Measurements from ENCODE around the gene OTOA. TPM values are rescaled to one million over a fixed set of nuclear protein-coding genes. Genes with fewer than 3 reads are reported as not detected.
"Not testable (repeated sequence)": the region's sequence is repeated elsewhere in the genome, so short reads cannot be mapped to it uniquely, and the experiment has no call there.

Gene OTOA
- total RNA-seq, 1 donor from 2014 or later: 0.11 TPM

DNA sequence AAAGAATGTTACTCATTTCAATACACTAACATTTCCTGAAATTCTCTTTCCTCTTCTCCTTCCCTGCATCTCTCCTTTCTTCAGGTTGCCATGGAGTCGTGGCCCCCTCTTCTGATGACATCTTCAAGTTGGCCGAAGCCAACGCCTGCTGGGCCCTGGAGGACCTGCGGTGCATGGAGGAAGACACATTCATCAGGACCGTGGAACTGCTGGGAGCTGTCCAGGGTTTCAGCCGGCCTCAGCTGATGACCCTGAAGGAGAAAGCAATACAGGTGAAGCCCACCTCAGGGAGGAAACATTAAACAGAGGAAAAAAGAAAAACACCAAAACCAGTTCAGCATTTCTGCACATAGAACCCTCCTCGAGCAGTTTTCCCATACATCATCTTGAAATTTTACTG, 76.9 kb downstream of the OTOA start:
- H3K9me3 Mint-ChIP-seq (ENCODE audit: unreplicated experiment); H3K4me1 ChIP-seq (ENCODE audit: insufficient read depth, low read length); H3K4me2 ChIP-seq (ENCODE audit: low read length); H3K9ac ChIP-seq (ENCODE audit: low read length); H3K9me3 ChIP-seq (ENCODE audit: insufficient read depth, low read depth, low read length); H3K27me3 ChIP-seq (ENCODE audit: insufficient read depth, low read length); H3K4me3 ChIP-seq (ENCODE audit: insufficient read depth, low read depth, low read length); H3K27me3 Mint-ChIP-seq (ENCODE audit: low read depth, unreplicated experiment); H2AFZ ChIP-seq (ENCODE audit: low read depth, low read length); H3K27ac Mint-ChIP-seq (ENCODE audit: unreplicated experiment); H3K36me3 Mint-ChIP-seq (ENCODE audit: low read depth, unreplicated experiment); H3K4me3 Mint-ChIP-seq (ENCODE audit: unreplicated experiment); H4K20me1 ChIP-seq (ENCODE audit: insufficient read depth, low read length); DNase-seq (ENCODE audit: low read depth); H3K4me1 Mint-ChIP-seq (ENCODE audit: low read depth, unreplicated experiment); FAIRE-seq; H3K27ac ChIP-seq (ENCODE audit: low read depth, low read length); H3K79me2 ChIP-seq (ENCODE audit: insufficient read depth, low read length); H3K36me3 ChIP-seq (ENCODE audit: insufficient read depth, low read length): not testable (repeated sequence)

DNA sequence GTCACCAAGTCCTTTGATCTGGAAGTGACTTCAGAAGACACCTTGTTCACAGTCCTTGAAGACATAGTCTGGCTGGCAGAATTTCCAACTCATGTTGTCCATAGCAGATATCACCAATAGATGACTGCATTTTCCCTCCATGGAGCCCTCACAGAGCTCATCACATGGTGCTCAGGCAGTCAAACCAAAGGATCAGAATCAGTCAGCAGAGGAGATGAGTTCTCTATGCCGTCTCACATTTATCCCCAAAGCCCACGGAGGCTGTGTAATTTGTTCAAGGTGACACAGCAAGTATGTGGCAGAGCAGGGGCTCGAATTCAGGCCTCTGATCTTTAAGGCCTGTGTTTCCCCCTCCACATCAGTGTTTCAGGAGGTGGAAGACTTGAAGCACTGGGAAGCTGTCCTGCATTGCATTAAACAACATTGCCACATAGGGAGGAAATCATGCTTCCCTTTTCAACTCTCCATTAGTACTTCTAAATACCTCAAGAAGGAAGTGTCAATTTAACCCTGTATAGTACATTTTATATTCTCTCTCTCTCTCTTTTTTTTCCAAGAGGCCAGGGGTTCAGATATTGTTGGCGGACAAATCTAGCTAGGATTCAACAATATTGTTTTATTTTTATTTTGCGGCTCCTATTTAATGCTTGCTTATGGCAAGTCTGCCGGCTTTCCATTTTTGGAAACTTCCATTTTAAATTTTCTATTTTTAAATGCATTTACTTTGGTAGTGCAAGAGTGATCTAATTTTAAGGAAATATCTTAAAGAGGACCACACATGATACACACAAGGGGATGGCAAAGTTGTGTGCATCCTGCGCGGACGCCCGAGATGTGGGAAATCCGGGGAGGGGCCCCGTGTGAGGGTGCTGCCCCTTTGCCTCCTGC, 92.7 kb downstream of the OTOA start:
- H3K36me3 Mint-ChIP-seq (ENCODE audit: low read depth, unreplicated experiment); FAIRE-seq; H3K27me3 ChIP-seq (ENCODE audit: insufficient read depth, low read length); H3K9me3 ChIP-seq (ENCODE audit: insufficient read depth, low read depth, low read length); H3K4me1 Mint-ChIP-seq (ENCODE audit: low read depth, unreplicated experiment); H2AFZ ChIP-seq (ENCODE audit: low read depth, low read length); H3K9ac ChIP-seq (ENCODE audit: low read length); H3K36me3 ChIP-seq (ENCODE audit: insufficient read depth, low read length); H3K4me3 ChIP-seq (ENCODE audit: insufficient read depth, low read depth, low read length); H3K4me3 Mint-ChIP-seq (ENCODE audit: unreplicated experiment); H3K27ac Mint-ChIP-seq (ENCODE audit: unreplicated experiment); H3K27me3 Mint-ChIP-seq (ENCODE audit: low read depth, unreplicated experiment); DNase-seq (ENCODE audit: low read depth); H4K20me1 ChIP-seq (ENCODE audit: insufficient read depth, low read length); H3K4me1 ChIP-seq (ENCODE audit: insufficient read depth, low read length); H3K4me2 ChIP-seq (ENCODE audit: low read length); H3K9me3 Mint-ChIP-seq (ENCODE audit: unreplicated experiment); H3K79me2 ChIP-seq (ENCODE audit: insufficient read depth, low read length); H3K27ac ChIP-seq (ENCODE audit: low read depth, low read length): not testable (repeated sequence)

GRCh38 chr16:21757080-21757671, 93.4 kb downstream of the OTOA start:
- H3K79me2 ChIP-seq (ENCODE audit: insufficient read depth, low read length); H3K27me3 ChIP-seq (ENCODE audit: insufficient read depth, low read length); H3K4me3 Mint-ChIP-seq (ENCODE audit: unreplicated experiment); H3K4me3 ChIP-seq (ENCODE audit: insufficient read depth, low read depth, low read length); H3K27me3 Mint-ChIP-seq (ENCODE audit: low read depth, unreplicated experiment); H4K20me1 ChIP-seq (ENCODE audit: insufficient read depth, low read length); DNase-seq (ENCODE audit: low read depth); H3K36me3 ChIP-seq (ENCODE audit: insufficient read depth, low read length); H3K27ac Mint-ChIP-seq (ENCODE audit: unreplicated experiment); H3K4me2 ChIP-seq (ENCODE audit: low read length); H3K27ac ChIP-seq (ENCODE audit: low read depth, low read length); H3K9ac ChIP-seq (ENCODE audit: low read length); FAIRE-seq; H2AFZ ChIP-seq (ENCODE audit: low read depth, low read length); H3K9me3 Mint-ChIP-seq (ENCODE audit: unreplicated experiment); H3K4me1 ChIP-seq (ENCODE audit: insufficient read depth, low read length); H3K9me3 ChIP-seq (ENCODE audit: insufficient read depth, low read depth, low read length); H3K4me1 Mint-ChIP-seq (ENCODE audit: low read depth, unreplicated experiment); H3K36me3 Mint-ChIP-seq (ENCODE audit: low read depth, unreplicated experiment): not testable (repeated sequence)

- not testable (repeated sequence) for H3K36me3 ChIP-seq (ENCODE audit: insufficient read depth, low read length); H3K4me2 ChIP-seq (ENCODE audit: low read length); H3K27me3 ChIP-seq (ENCODE audit: insufficient read depth, low read length); DNase-seq (ENCODE audit: low read depth); H3K36me3 Mint-ChIP-seq (ENCODE audit: low read depth, unreplicated experiment); H3K27me3 Mint-ChIP-seq (ENCODE audit: low read depth, unreplicated experiment); H3K9me3 ChIP-seq (ENCODE audit: insufficient read depth, low read depth, low read length); H3K9me3 Mint-ChIP-seq (ENCODE audit: unreplicated experiment); FAIRE-seq; H3K4me3 Mint-ChIP-seq (ENCODE audit: unreplicated experiment); H3K4me1 ChIP-seq (ENCODE audit: insufficient read depth, low read length); H3K27ac ChIP-seq (ENCODE audit: low read depth, low read length); H3K4me1 Mint-ChIP-seq (ENCODE audit: low read depth, unreplicated experiment); H4K20me1 ChIP-seq (ENCODE audit: insufficient read depth, low read length); H3K4me3 ChIP-seq (ENCODE audit: insufficient read depth, low read depth, low read length); H2AFZ ChIP-seq (ENCODE audit: low read depth, low read length); H3K27ac Mint-ChIP-seq (ENCODE audit: unreplicated experiment); H3K79me2 ChIP-seq (ENCODE audit: insufficient read depth, low read length); H3K9ac ChIP-seq (ENCODE audit: low read length)
Observed at GRCh38 chr16:21768280-21768679, 104.5 kb downstream of the OTOA start.

DNA sequence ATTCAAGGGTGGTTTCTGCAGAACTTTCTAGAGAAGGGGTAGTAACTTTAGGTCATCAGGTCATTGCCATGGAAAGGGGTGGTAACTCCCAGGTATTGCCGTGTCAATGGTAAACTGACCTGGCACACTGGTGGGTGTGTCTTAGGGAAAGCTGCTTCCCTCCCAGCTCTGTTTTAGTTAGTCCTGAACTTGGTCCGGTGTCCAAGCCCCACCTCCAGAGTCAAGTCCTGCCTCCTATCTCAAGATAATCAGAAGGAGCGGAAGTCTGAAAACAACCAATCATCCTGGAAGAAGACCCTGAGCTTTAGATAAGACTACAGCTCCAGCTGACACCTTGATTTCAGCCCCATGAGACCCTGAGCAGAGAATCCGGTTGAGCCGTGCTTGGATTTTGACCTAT, 105.0 kb downstream of the OTOA start:
- H3K27me3 ChIP-seq (ENCODE audit: insufficient read depth, low read length); H3K4me1 ChIP-seq (ENCODE audit: insufficient read depth, low read length); H3K27me3 Mint-ChIP-seq (ENCODE audit: low read depth, unreplicated experiment); H3K9ac ChIP-seq (ENCODE audit: low read length); H3K36me3 ChIP-seq (ENCODE audit: insufficient read depth, low read length); H3K27ac Mint-ChIP-seq (ENCODE audit: unreplicated experiment); H3K4me3 ChIP-seq (ENCODE audit: insufficient read depth, low read depth, low read length); H2AFZ ChIP-seq (ENCODE audit: low read depth, low read length); H3K27ac ChIP-seq (ENCODE audit: low read depth, low read length); H3K4me3 Mint-ChIP-seq (ENCODE audit: unreplicated experiment); DNase-seq (ENCODE audit: low read depth); H4K20me1 ChIP-seq (ENCODE audit: insufficient read depth, low read length); H3K4me2 ChIP-seq (ENCODE audit: low read length); H3K9me3 ChIP-seq (ENCODE audit: insufficient read depth, low read depth, low read length); H3K36me3 Mint-ChIP-seq (ENCODE audit: low read depth, unreplicated experiment); H3K4me1 Mint-ChIP-seq (ENCODE audit: low read depth, unreplicated experiment); H3K79me2 ChIP-seq (ENCODE audit: insufficient read depth, low read length); FAIRE-seq; H3K9me3 Mint-ChIP-seq (ENCODE audit: unreplicated experiment): not testable (repeated sequence)

DNA sequence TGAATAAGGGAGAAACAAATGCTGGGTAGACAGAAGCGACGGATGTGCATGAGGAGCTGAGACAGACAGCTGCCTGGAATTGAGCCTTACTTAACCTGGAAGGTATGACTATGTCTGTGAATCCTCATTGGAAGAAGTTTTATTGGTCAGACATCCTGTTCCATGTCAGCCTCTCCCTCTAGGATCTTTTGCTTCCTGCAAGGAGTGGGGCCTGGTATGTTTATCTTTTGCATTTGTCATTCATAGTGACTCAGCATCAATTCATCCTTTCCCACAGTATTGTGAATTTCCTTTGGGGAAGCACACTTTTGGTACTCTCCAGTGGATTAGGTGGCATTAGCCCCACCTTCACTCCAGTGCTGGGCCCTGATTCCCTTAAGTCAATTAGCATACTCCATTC, 105.5 kb downstream of the OTOA start:
- H3K9me3 Mint-ChIP-seq (ENCODE audit: unreplicated experiment); H3K79me2 ChIP-seq (ENCODE audit: insufficient read depth, low read length); H3K4me2 ChIP-seq (ENCODE audit: low read length); H3K9ac ChIP-seq (ENCODE audit: low read length); H3K27me3 Mint-ChIP-seq (ENCODE audit: low read depth, unreplicated experiment); H3K36me3 Mint-ChIP-seq (ENCODE audit: low read depth, unreplicated experiment); H3K27ac ChIP-seq (ENCODE audit: low read depth, low read length); H3K4me3 ChIP-seq (ENCODE audit: insufficient read depth, low read depth, low read length); H2AFZ ChIP-seq (ENCODE audit: low read depth, low read length); H4K20me1 ChIP-seq (ENCODE audit: insufficient read depth, low read length); H3K9me3 ChIP-seq (ENCODE audit: insufficient read depth, low read depth, low read length); H3K36me3 ChIP-seq (ENCODE audit: insufficient read depth, low read length); H3K27me3 ChIP-seq (ENCODE audit: insufficient read depth, low read length); H3K4me1 ChIP-seq (ENCODE audit: insufficient read depth, low read length); H3K4me3 Mint-ChIP-seq (ENCODE audit: unreplicated experiment); H3K4me1 Mint-ChIP-seq (ENCODE audit: low read depth, unreplicated experiment): not testable (repeated sequence)
- FAIRE-seq (peak; percentile 97), DNase-seq (ENCODE audit: low read depth) (peak; percentile 67)
- peak overlapping the region; percentile 26 for H3K27ac Mint-ChIP-seq (ENCODE audit: unreplicated experiment)

All from astrocyte (in vitro differentiated cells and primary cell).